ENCODE data around the gene PAX2. TPM values are rescaled to one million over a fixed set of nuclear protein-coding genes. Genes with fewer than 3 reads are reported as not detected.

PAX2 gene
- total RNA-seq, 1 experiment from 2014 or later = not detected

DNA sequence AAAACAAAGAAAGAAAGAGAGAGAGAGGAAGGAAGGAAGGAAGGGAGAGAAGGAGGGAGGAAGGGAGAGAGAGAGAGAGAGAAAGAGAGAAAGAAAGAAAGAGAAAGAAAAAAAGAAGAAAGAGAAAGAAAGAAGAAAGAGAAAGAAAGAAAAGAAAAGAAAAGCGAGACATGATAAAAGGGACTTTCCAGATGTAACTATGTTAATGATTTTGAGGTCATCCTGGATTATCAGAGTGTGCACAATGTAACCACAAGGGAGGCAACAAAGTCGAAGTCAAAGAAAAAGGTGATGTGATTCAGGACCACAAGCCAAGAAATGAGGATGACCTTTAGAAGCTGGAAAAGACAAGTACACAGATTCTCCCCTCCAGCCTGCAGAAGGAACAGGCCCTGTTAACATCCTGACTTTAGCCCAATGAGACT lies 48.9 kb upstream of the PAX2 start:
- no peaks in the 10 kb centered on the region for H3K36me3 Mint-ChIP-seq (ENCODE audit: insufficient read depth in 1 of 3, low read depth in 3 of 3)
- no peaks in the 10 kb centered on the region for H3K79me2 ChIP-seq (ENCODE audit: insufficient read depth, low read length)
- H2BK120ac ChIP-seq (ENCODE audit: low read depth, low read length, poor library complexity, severe bottlenecking) = no peak overlapping the region
- H3K23ac ChIP-seq (ENCODE audit: insufficient read length, low read depth, low read length) = no peak overlapping the region
- H3K79me1 ChIP-seq (ENCODE audit: insufficient read depth, low read depth, low read length, poor library complexity, severe bottlenecking) = no peaks in the 10 kb centered on the region
- no peaks in the 10 kb centered on the region; the same call in 1 of the 2 replicates for H3K27me3 ChIP-seq (ENCODE audit: insufficient read depth, low read length)
- H3K9me3 ChIP-seq (ENCODE audit: control insufficient read depth, low read depth, low read length) = no peaks in the 10 kb centered on the region
- no peak overlapping the region for H3K4ac ChIP-seq (ENCODE audit: low read depth, low read length)
- no peak overlapping the region for H3K14ac ChIP-seq (ENCODE audit: insufficient read depth, low read length)
- no peak overlapping the region for H2BK12ac ChIP-seq (ENCODE audit: insufficient read length, low read depth, low read length)
- H2BK20ac ChIP-seq (ENCODE audit: low read depth, low read length, poor library complexity, severe bottlenecking) = no peak overlapping the region
- H4K8ac ChIP-seq (replicated peaks; ENCODE audit: insufficient read length, low read depth, low read length) = no peak overlapping the region
- no peak overlapping the region for H4K5ac ChIP-seq (ENCODE audit: insufficient read length, low read depth, low read length)
- no peaks in the 10 kb centered on the region for H3K9me3 Mint-ChIP-seq
- H3T11ph ChIP-seq (ENCODE audit: low read length) = no peak overlapping the region
- H2AK5ac ChIP-seq (ENCODE audit: insufficient read length, low read length) = no peak overlapping the region
- H2AFZ ChIP-seq (ENCODE audit: low read length) = no peak overlapping the region
- no peak overlapping the region for H4K91ac ChIP-seq (ENCODE audit: insufficient read length, low read depth, low read length)
- no peaks in the 10 kb centered on the region for H3K4me1 Mint-ChIP-seq
- H3K23me2 ChIP-seq (ENCODE audit: insufficient read length, low read depth, low read length, poor library complexity, severe bottlenecking) = no peaks in the 10 kb centered on the region
- no peak overlapping the region for H3K18ac ChIP-seq (ENCODE audit: insufficient read length, low read depth, low read length)
- H3K27ac Mint-ChIP-seq = no peak overlapping the region
- WGBS (ENCODE audit: extremely low coverage, insufficient read length, low lambda C conversion rate) = no CpG with 5 or more reads among the region's 2 CpGs
- no peaks in the 10 kb centered on the region for H4K20me1 ChIP-seq (ENCODE audit: control insufficient read depth, insufficient read depth, insufficient read length)
- H3K9ac ChIP-seq (ENCODE audit: extremely low read depth, insufficient read length, low read length) = no peak overlapping the region
- no peak overlapping the region for H3K56ac ChIP-seq (ENCODE audit: insufficient read length, low read depth, low read length)
- no peak overlapping the region for H2BK15ac ChIP-seq (ENCODE audit: low read depth, low read length)
- no peak for DNase-seq
- H3K27ac ChIP-seq (ENCODE audit: insufficient read length, low read depth, low read length) = no peak overlapping the region
- TF ChIP-seq, protein P1, sequence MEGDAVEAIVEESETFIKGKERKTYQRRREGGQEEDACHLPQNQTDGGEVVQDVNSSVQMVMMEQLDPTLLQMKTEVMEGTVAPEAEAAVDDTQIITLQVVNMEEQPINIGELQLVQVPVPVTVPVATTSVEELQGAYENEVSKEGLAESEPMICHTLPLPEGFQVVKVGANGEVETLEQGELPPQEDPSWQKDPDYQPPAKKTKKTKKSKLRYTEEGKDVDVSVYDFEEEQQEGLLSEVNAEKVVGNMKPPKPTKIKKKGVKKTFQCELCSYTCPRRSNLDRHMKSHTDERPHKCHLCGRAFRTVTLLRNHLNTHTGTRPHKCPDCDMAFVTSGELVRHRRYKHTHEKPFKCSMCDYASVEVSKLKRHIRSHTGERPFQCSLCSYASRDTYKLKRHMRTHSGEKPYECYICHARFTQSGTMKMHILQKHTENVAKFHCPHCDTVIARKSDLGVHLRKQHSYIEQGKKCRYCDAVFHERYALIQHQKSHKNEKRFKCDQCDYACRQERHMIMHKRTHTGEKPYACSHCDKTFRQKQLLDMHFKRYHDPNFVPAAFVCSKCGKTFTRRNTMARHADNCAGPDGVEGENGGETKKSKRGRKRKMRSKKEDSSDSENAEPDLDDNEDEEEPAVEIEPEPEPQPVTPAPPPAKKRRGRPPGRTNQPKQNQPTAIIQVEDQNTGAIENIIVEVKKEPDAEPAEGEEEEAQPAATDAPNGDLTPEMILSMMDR (conservative IDR thresholded peaks at IDR 0.05) = no peak
- no peak overlapping the region for H2BK5ac ChIP-seq (ENCODE audit: insufficient read length, low read length)
- H3K27me3 Mint-ChIP-seq (ENCODE audit: low read depth) = peaks cover 43% of the 10 kb centered on the region
- H3K4me2 ChIP-seq (ENCODE audit: insufficient read depth, insufficient read length, low read length) = no peak overlapping the region
- no peak overlapping the region for H3K4me3 Mint-ChIP-seq
- no peaks in the 10 kb centered on the region for H3K4me1 ChIP-seq (ENCODE audit: insufficient read depth, low read length)
